Chondrocyte (in vitro differentiated cells): ENCODE results near the gene MAML3. TPM values are rescaled to one million over a fixed set of nuclear protein-coding genes. Genes with fewer than 3 reads are reported as not detected.

Source experiments
- DNase-seq: peaks from one replicate; pipeline ENCODE4 v3.0.0; 2021; ENCODE audit warnings: mixed read lengths, low spot score
- H3K27ac Mint-ChIP-seq: one replicate; pipeline ENCODE4 v1.8.0; 2021; ENCODE audit warnings: mild to moderate bottlenecking, moderate library complexity, mixed read lengths; ENCODE audit not compliant: unreplicated experiment
- H3K27me3 Mint-ChIP-seq: 2 replicates; pipeline ENCODE4 v1.8.0; 2021; ENCODE audit warnings: low read depth, mixed read lengths
- H3K36me3 Mint-ChIP-seq: 2 replicates; pipeline ENCODE4 v1.8.0; 2021; ENCODE audit warnings: low read depth, mixed read lengths
- H3K4me1 Mint-ChIP-seq: 2 replicates; pipeline ENCODE4 v1.8.0; 2021; ENCODE audit warnings: low read depth, mild to moderate bottlenecking, mixed read lengths
- H3K4me3 Mint-ChIP-seq: one replicate; pipeline ENCODE4 v1.8.0; 2021; ENCODE audit warnings: mild to moderate bottlenecking, moderate library complexity, mixed read lengths; ENCODE audit not compliant: unreplicated experiment
- H3K9me3 Mint-ChIP-seq: 2 replicates; pipeline ENCODE4 v1.8.0; 2021; ENCODE audit warnings: low read depth, mixed read lengths
- total RNA-seq: library from RNA; stranded (reverse); gene quantifications from 3 replicates; pipeline ENCODE4 v1.2.1, GENCODE V29; 2021
- TF ChIP-seq, protein P1 (sequence below): fragments of 200-600 bp; sonication (generic); IDR thresholded peaks from 2 replicates; pipeline ENCODE4 v1.5.0; 2021; ENCODE audit warnings: antibody characterized with exemption, mild to moderate bottlenecking, moderate library complexity

The MAML3 gene
- total RNA-seq, 1 donor from 2014 or later = 1.6 TPM

DNA sequence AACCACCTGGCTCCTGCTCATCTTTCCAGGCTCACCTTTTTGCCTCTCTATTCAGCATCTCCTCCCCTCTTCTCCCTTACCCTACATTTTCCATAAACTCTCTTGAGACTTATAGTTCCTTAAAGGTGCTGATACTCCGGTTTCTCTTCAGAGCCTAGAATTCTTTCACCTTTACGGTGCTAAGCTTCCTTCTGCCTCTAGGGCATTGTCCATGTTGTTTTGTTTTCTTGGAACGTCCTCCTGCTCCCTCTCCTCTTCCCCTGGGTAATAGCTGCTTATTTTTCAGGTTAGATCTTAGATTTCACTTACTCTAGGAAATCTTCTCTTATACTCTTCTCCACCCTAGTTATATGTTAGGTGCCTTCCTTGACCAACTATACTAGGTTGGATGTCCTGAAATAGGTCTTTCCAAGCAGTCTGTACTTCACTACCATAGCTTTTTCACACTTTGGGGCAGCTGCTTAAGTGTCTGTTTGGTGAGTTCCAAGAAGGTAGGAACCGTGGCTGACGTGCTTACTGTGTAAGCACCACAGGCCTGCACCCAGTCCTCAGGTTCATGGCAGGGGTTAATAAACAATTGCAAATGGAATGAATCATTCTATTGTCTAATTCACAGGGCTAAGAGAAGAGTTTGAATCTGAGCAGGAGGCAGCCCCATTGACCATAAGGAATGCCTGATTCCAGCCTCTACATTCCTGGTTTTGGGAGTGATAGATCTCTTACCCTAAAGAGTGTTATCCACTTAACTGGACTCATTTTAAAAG, 260.8 kb downstream of the MAML3 start:
- peaks cover 7% of the 10 kb centered on the region for H3K4me1 Mint-ChIP-seq
- TF ChIP-seq, protein P1, sequence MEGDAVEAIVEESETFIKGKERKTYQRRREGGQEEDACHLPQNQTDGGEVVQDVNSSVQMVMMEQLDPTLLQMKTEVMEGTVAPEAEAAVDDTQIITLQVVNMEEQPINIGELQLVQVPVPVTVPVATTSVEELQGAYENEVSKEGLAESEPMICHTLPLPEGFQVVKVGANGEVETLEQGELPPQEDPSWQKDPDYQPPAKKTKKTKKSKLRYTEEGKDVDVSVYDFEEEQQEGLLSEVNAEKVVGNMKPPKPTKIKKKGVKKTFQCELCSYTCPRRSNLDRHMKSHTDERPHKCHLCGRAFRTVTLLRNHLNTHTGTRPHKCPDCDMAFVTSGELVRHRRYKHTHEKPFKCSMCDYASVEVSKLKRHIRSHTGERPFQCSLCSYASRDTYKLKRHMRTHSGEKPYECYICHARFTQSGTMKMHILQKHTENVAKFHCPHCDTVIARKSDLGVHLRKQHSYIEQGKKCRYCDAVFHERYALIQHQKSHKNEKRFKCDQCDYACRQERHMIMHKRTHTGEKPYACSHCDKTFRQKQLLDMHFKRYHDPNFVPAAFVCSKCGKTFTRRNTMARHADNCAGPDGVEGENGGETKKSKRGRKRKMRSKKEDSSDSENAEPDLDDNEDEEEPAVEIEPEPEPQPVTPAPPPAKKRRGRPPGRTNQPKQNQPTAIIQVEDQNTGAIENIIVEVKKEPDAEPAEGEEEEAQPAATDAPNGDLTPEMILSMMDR = no peak

DNA sequence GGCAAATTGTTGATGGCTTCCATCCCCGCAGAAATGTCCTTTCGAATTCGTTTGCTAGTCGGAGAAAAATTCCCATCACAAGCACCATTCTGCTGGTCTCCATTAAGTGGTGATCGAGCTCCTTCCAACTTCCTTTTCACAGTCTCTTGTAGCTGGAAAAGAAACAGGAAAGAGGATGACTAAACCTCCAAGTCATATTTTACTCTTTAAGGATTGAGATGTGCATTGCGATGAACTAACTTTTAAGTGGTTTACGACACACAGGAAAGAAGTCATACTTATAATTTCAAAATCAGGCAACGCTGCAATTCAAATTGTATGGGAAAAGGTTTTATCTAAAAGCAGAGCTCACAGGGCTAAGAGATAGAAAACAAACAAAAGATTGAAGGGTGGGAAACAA, 263.2 kb downstream of the MAML3 start:
- Mint-ChIP-seq H3K27me3 (no peaks in the 10 kb centered on the region), H3K27ac (no peak overlapping the region), H3K4me3 (no peak overlapping the region), H3K4me1 (peaks cover 26% of the 10 kb centered on the region), H3K9me3 (no peaks in the 10 kb centered on the region), H3K36me3 (no peaks in the 10 kb centered on the region)
- DNase-seq = no peak
- TF ChIP-seq, protein P1 = no peak

More for the DNA sequence above, 260.8 kb downstream of the MAML3 start:
- no peak overlapping the region for H3K4me3 Mint-ChIP-seq
- no peak overlapping the region for H3K27ac Mint-ChIP-seq
- H3K27me3 Mint-ChIP-seq = no peaks in the 10 kb centered on the region
- DNase-seq = no peak
- no peaks in the 10 kb centered on the region for H3K36me3 Mint-ChIP-seq
- H3K9me3 Mint-ChIP-seq = no peaks in the 10 kb centered on the region

DNA sequence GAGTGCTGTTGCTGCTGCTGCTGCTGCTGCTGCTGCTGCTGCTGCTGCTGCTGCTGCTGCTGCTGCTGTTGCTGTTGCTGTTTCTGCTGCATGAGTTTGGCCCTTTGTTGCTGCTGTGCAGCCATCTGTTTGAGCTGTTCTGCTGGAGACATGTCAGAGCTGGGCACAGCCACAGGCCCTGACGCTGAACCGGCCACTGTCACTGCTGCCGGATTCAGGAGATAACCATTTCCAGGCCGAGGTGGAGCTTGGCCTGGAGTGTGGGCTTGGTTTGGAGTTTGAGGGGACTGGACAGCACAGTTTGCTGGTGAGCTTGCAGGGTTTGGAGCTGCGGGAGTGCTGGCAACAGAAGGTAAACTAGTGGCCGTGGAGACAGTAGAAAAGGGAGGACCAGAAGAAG, 264.1 kb downstream of the MAML3 start:
- H3K27me3 Mint-ChIP-seq = no peaks in the 10 kb centered on the region
- TF ChIP-seq, protein P1 = no peak
- peaks cover 26% of the 10 kb centered on the region for H3K4me1 Mint-ChIP-seq
- H3K27ac Mint-ChIP-seq = no peak overlapping the region
- no peak overlapping the region for H3K4me3 Mint-ChIP-seq
- DNase-seq = no peak
- H3K36me3 Mint-ChIP-seq = no peaks in the 10 kb centered on the region
- H3K9me3 Mint-ChIP-seq = no peaks in the 10 kb centered on the region

DNA sequence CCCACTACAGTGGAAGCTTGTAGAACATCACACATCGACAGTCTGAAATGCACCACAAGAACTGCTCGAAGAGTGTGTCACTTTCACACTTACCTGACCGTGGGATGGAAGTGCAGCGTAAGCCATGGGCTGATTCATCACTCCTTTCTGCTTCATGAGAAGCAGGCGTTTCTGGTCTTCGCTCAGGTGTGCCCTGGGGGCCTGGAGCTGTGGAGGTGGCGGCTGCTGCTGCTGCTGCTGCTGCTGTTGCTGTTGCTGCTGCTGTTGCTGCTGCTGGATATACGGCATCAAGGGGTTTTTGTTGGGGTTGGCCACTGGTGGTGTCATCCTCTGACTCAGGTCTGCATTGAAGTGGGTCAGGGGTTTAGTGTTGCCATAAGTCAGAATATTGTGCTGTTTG, 264.7 kb downstream of the MAML3 start:
- DNase-seq = no peak
- Mint-ChIP-seq H3K4me1 (peaks cover 26% of the 10 kb centered on the region), H3K27ac (no peak overlapping the region), H3K27me3 (no peaks in the 10 kb centered on the region), H3K9me3 (no peaks in the 10 kb centered on the region), H3K4me3 (no peak overlapping the region), H3K36me3 (no peaks in the 10 kb centered on the region)
- TF ChIP-seq, protein P1 = no peak

DNA sequence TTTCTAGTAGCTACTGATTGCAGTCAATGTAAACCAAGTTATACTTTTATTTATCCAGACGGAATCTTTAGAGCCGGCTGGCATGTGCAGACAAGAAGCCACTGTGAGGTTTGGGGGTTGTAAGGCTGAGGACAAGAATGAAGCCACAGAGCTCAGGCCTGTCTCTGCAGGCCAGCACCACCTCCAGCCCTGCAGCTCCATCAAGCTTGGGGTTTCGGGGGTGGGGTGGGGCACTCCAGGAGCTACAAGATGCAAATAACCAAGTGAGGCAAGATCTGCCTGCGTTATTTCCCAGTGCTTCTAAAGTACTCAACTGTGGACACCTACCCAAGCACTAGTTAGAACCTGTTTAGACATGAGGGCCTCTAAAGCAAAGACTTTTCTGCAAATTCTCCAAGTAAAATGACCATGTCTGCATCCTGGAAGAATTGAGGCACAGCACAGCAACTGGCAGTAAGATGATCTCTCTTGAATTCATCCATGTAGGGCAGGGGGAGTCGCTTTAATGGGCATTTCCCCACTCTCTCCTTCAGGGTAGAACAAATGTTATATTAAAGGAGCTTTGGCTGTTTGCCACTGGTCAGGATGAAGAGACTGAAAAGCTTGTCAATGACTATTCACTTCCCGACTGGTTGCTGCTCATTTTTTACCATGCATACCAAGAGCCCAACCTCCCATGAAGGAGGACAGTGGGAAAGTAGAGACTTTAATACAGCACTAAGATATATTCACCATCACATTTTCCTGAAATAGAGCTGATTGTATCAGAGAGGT, 265.8 kb downstream of the MAML3 start:
- Mint-ChIP-seq H3K27ac (no peak overlapping the region), H3K4me3 (no peak overlapping the region), H3K9me3 (peaks cover 3% of the 10 kb centered on the region), H3K27me3 (no peaks in the 10 kb centered on the region), H3K36me3 (no peaks in the 10 kb centered on the region), H3K4me1 (peaks cover 26% of the 10 kb centered on the region)
- DNase-seq = no peak
- TF ChIP-seq, protein P1 = no peak
